ENCODE measurements around the gene DNAJC15. TPM values are rescaled to one million over a fixed set of nuclear protein-coding genes. Genes with fewer than 3 reads are reported as not detected.

The DNAJC15 gene
- total RNA-seq, 2 donors from 2014 or later, result 1.4 to 8.2 TPM

DNA sequence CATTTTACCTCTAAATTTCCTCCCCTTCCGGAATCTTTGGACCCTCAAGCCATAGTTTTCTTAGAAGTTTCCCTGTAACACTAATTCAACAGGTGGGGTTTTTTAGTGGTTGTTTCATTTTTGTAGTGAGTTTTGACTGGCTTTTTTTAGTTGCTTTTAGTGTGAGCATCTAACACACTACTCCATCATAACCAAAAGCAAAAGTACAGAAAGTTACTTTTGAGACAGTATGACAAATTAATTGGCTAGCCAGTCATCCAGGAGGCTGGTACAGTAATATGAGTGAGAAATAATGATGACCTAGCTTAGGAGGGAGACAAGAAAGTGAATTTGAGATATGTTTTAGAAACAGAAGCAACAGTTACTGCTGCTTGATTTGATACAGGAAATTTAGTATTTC, 71.5 kb downstream of the DNAJC15 start:
- no peaks in the 10 kb centered on the region for H3K27me3 ChIP-seq (replicated peaks; ENCODE audit: insufficient read depth)
- H3K4me1 ChIP-seq (replicated peaks), result no peaks in the 10 kb centered on the region
- no peaks in the 10 kb centered on the region for H3K36me3 ChIP-seq
- no peak overlapping the region for H3K4me3 ChIP-seq
- no peaks in the 10 kb centered on the region for H3K9me3 ChIP-seq
- intact Hi-C loops (cut with DNase I), result no loop called here
- TF ChIP-seq, protein P1, sequence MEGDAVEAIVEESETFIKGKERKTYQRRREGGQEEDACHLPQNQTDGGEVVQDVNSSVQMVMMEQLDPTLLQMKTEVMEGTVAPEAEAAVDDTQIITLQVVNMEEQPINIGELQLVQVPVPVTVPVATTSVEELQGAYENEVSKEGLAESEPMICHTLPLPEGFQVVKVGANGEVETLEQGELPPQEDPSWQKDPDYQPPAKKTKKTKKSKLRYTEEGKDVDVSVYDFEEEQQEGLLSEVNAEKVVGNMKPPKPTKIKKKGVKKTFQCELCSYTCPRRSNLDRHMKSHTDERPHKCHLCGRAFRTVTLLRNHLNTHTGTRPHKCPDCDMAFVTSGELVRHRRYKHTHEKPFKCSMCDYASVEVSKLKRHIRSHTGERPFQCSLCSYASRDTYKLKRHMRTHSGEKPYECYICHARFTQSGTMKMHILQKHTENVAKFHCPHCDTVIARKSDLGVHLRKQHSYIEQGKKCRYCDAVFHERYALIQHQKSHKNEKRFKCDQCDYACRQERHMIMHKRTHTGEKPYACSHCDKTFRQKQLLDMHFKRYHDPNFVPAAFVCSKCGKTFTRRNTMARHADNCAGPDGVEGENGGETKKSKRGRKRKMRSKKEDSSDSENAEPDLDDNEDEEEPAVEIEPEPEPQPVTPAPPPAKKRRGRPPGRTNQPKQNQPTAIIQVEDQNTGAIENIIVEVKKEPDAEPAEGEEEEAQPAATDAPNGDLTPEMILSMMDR (IDR thresholded peaks at IDR 0.05), result no peak
- TF ChIP-seq POLR2A (IDR thresholded peaks at IDR 0.05) (no peak), POLR2AphosphoS5 (IDR thresholded peaks at IDR 0.05) (no peak)
- DNase-seq (ENCODE audit: low spot score), result no peak
- 95% methylated on average over 1 of the region's 1 CpG for WGBS
- no peak overlapping the region for H3K27ac ChIP-seq

DNA sequence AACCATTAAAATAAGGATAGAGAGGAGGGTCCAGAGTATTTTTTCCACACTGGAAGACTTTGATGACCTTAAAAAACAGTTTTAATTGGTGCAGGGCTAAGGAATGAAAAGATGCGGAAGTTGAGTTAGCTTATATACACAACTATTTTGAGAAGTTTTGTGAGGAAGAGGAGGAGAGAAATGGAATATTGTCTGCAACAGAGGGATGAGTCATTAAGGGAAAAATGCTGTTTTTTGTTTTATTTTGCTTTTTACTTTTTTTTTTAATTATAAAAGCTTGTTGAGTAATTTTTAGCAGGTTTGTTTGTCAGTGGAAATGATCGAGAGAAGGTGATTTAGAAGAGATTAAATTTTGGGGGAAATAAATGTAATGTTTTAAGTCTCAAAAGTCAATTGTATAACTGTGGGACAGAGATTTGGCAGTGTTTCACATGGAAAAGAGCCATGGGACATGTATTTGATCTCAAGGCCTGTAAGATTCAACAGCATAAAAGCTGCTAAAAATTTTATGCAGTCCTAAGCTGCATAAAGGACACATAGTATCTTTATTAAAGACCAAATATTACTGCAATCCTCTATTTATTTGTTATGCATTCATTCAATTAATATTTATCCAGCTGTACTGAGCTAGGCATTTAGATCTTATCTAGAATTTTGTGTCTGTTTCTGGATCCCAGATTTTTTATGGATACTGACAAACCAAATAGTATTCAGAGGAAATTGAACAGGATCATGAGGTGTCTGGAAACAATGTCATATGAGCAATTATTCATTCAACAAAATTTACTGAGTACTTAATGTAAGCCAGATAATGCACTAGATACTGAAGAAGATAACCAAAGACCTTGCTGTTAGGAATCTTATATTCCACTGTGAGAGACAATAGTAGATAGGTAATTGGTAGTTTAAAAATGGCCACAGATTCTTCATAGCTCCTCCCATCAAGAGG, 72.7 kb downstream of the DNAJC15 start:
- no peak for TF ChIP-seq POLR2AphosphoS5 (IDR thresholded peaks at IDR 0.05)
- TF ChIP-seq, protein P1 (IDR thresholded peaks at IDR 0.05), result no peak
- TF ChIP-seq POLR2A (IDR thresholded peaks at IDR 0.05), result no peak
- Histone ChIP-seq H3K36me3 (no peaks in the 10 kb centered on the region), H3K27me3 (replicated peaks; ENCODE audit: insufficient read depth) (no peaks in the 10 kb centered on the region), H3K4me1 (replicated peaks) (no peaks in the 10 kb centered on the region), H3K4me3 (no peak overlapping the region), H3K27ac (no peak overlapping the region), H3K9me3 (no peaks in the 10 kb centered on the region)
- no peak for DNase-seq (ENCODE audit: low spot score)
- WGBS, result 56% methylated on average over 2 of the region's 2 CpGs
- intact Hi-C loops (cut with DNase I), result no loop called here

DNA sequence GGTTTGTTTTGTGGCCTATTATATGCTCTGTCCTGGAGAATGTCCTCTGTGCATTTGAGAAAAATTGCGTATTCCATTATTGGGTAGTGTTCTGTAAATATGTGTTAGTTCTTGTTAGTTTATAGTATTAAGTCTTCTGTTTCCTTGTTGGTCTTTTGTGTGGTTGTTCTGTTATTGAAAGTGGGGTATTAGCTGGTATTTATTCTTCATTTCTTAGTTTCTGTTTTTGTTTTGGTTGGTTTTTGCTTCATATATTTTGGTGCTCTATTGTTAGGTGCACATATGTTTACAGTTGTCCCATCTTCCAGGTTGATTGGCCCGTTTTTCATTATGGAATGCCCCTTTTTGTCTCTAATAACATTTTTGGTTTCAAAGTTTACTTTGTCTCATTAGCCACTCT, 77.3 kb downstream of the DNAJC15 start:
- Histone ChIP-seq H3K9me3 (no peaks in the 10 kb centered on the region), H3K4me3 (no peak overlapping the region), H3K4me1 (replicated peaks) (no peaks in the 10 kb centered on the region), H3K27ac (no peak overlapping the region), H3K36me3 (no peaks in the 10 kb centered on the region), H3K27me3 (replicated peaks; ENCODE audit: insufficient read depth) (no peaks in the 10 kb centered on the region)
- WGBS, result 93% methylated on average over 2 of the region's 2 CpGs
- TF ChIP-seq, protein P1 (IDR thresholded peaks at IDR 0.05), result no peak
- no peak for TF ChIP-seq POLR2AphosphoS5 (IDR thresholded peaks at IDR 0.05)
- TF ChIP-seq POLR2A (IDR thresholded peaks at IDR 0.05), result no peak
- intact Hi-C loops (cut with DNase I), result no loop called here
- no peak for DNase-seq (ENCODE audit: low spot score)

DNA sequence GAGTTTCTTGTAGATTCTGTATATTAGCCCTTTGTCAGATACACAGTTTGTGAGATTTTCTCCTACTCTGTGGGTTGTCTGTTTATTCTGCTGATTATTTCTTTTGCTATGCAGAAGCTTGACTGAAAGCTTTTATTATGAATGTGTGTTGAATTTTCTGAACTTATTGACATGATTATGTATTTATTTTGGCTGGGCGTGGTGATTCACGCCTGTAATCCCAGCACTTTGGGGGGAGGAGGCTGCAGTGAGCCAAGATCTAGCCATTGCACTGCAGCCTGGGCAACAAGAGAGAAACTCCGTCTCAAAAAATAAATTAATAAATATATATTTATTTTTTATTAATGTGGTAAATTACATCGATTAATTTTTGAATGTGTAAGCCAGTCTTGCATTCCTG, 78.9 kb downstream of the DNAJC15 start:
- no peak for TF ChIP-seq POLR2AphosphoS5 (IDR thresholded peaks at IDR 0.05)
- TF ChIP-seq POLR2A (IDR thresholded peaks at IDR 0.05), result no peak
- TF ChIP-seq, protein P1 (IDR thresholded peaks at IDR 0.05), result no peak
- no peaks in the 10 kb centered on the region for H3K36me3 ChIP-seq
- no peak overlapping the region for H3K27ac ChIP-seq
- DNase-seq (ENCODE audit: low spot score), result no peak
- 84% methylated on average over 4 of the region's 4 CpGs for WGBS
- H3K9me3 ChIP-seq, result no peaks in the 10 kb centered on the region
- H3K4me3 ChIP-seq, result no peak overlapping the region
- H3K4me1 ChIP-seq (replicated peaks), result no peaks in the 10 kb centered on the region
- intact Hi-C loops (cut with DNase I), result no loop called here
- no peaks in the 10 kb centered on the region for H3K27me3 ChIP-seq (replicated peaks; ENCODE audit: insufficient read depth)

DNA sequence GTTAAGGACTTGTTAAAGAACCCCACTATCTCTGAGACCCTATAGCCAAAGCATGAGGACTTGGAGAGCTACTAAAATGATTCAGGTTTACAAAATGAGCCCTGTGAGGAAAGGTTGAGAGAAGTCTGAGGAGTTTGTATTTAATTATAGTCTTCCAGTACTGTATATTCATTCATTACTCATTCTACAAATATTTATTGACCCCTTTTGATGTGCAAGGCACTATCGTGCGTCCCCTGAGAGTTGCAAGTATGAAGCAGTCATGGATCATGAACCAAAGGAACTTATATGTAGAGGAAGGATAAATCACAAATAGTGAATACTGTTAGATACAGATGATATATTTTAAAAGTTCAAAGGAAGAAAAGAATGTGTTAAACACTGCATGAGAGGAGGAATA, 84.4 kb downstream of the DNAJC15 start:
- TF ChIP-seq POLR2AphosphoS5 (IDR thresholded peaks at IDR 0.05), result no peak
- TF ChIP-seq, protein P1 (IDR thresholded peaks at IDR 0.05), result no peak
- no peak for TF ChIP-seq POLR2A (IDR thresholded peaks at IDR 0.05)
- H3K9me3 ChIP-seq, result no peaks in the 10 kb centered on the region
- H3K27me3 ChIP-seq (replicated peaks; ENCODE audit: insufficient read depth), result no peaks in the 10 kb centered on the region
- 55% methylated on average over 2 of the region's 2 CpGs for WGBS
- no peak overlapping the region for H3K27ac ChIP-seq
- intact Hi-C loops (cut with DNase I), result no loop called here
- no peaks in the 10 kb centered on the region for H3K4me1 ChIP-seq (replicated peaks)
- no peaks in the 10 kb centered on the region for H3K36me3 ChIP-seq
- DNase-seq (ENCODE audit: low spot score), result no peak
- H3K4me3 ChIP-seq, result no peak overlapping the region
